GM18505 (cell line): ENCODE measurements around the gene FUS.
"Not testable (repeated sequence)": the region's sequence is repeated elsewhere in the genome, so short reads cannot be mapped to it uniquely, and the experiment has no call there.

ENCODE experiments used
- ATAC-seq: cut with Tn5 transposase; IDR thresholded peaks from one replicate; pipeline ENCODE4 v1.9.1; 2021; ENCODE audit not compliant: unreplicated experiment
- POLR2A ChIP-seq: IDR thresholded peaks from 4 replicates; pipeline ENCODE4 v1.6.1; 2011; ENCODE audit warnings: borderline replicate concordance; ENCODE audit not compliant: insufficient read depth, insufficient read length; ENCODE audit errors: extremely low read depth

FUS gene

GRCh38 chr16:31186176-31186575 lies 6.2 kb downstream of the FUS start:
- TF ChIP-seq POLR2A = no peak
- ATAC-seq = no peak

GRCh38 chr16:31186930-31187807 lies 7.2 kb downstream of the FUS start:
- no peak for ATAC-seq
- TF ChIP-seq POLR2A = peak; percentile 15

GRCh38 chr16:31187808-31188189 lies 7.9 kb downstream of the FUS start:
- TF ChIP-seq POLR2A = no peak
- ATAC-seq = no peak

- no peak for TF ChIP-seq POLR2A
- no peak for ATAC-seq
Measured at GRCh38 chr16:31188450-31189411, 8.8 kb downstream of the FUS start.

GRCh38 chr16:31189412-31189778 lies 9.5 kb downstream of the FUS start:
- no peak for ATAC-seq
- TF ChIP-seq POLR2A = no peak

GRCh38 chr16:31190061-31190460 lies 10.1 kb downstream of the FUS start:
- no peak for TF ChIP-seq POLR2A
- ATAC-seq = no peak

- ATAC-seq = no peak
- TF ChIP-seq POLR2A = no peak
Measured at GRCh38 chr16:31190818-31191444, 11.0 kb downstream of the FUS start.

- ATAC-seq = no peak
- peak; percentile 31 for TF ChIP-seq POLR2A
Measured at GRCh38 chr16:31191697-31192428, 11.9 kb downstream of the FUS start.

- TF ChIP-seq POLR2A = no peak
- no peak for ATAC-seq
Measured at GRCh38 chr16:31192856-31193642, 13.1 kb downstream of the FUS start.

- no peak for TF ChIP-seq POLR2A
- ATAC-seq = no peak
Measured at GRCh38 chr16:31193874-31194273, 13.9 kb downstream of the FUS start.

GRCh38 chr16:31194898-31195297 lies 15.0 kb downstream of the FUS start:
- ATAC-seq = no peak

GRCh38 chr16:31195861-31196260 lies 15.9 kb downstream of the FUS start:
- not testable (repeated sequence) for ATAC-seq

More at GRCh38 chr16:31194898-31195297, 15.0 kb downstream of the FUS start:
- TF ChIP-seq POLR2A = peak; percentile 1
